Measurements from ENCODE around the gene MAP1S. TPM values are rescaled to one million over a fixed set of nuclear protein-coding genes. Genes with fewer than 3 reads are reported as not detected.

The MAP1S gene
- total RNA-seq, 1 donor: 15.1 TPM

DNA sequence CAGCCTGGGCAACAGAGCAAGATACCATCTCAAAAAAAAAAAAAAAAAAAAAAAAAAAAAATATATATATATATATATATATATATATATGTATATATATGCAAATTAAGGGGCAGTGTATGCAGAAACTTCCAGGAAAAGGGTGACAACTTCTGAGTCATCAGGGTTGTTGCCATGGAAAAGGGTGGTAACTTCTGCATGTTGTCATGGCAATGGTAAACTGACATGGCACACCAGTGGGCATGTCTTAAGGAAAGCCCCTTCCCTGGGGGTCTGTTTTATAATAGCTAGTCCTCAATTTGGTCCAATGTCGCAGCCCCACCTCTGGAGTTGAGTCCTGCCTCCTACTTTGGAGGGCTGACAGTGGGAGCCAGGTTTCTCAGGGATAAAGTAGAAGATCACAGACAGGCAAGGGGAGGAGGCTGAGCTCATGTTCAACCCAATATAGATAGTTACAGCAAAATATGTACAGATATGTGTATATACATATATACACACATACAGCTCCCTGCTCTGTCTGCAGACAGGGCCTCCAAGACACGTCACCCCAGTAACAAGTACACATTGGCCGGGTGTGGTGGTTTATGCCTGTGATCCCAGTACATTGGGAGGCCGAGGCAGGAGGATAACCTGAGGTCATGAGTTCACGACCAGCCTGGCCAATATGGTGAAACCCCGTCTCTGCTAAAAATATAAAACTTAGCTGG lies 24.7 kb downstream of the MAP1S start:
- TF ChIP-seq, protein P1, sequence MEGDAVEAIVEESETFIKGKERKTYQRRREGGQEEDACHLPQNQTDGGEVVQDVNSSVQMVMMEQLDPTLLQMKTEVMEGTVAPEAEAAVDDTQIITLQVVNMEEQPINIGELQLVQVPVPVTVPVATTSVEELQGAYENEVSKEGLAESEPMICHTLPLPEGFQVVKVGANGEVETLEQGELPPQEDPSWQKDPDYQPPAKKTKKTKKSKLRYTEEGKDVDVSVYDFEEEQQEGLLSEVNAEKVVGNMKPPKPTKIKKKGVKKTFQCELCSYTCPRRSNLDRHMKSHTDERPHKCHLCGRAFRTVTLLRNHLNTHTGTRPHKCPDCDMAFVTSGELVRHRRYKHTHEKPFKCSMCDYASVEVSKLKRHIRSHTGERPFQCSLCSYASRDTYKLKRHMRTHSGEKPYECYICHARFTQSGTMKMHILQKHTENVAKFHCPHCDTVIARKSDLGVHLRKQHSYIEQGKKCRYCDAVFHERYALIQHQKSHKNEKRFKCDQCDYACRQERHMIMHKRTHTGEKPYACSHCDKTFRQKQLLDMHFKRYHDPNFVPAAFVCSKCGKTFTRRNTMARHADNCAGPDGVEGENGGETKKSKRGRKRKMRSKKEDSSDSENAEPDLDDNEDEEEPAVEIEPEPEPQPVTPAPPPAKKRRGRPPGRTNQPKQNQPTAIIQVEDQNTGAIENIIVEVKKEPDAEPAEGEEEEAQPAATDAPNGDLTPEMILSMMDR (IDR thresholded peaks at IDR 0.05; ENCODE audit: insufficient read depth, low read depth, low read length): no peak
- peak; percentile 38 for DNase-seq (ENCODE audit: low read depth)
- no peak overlapping the region for H3K4me3 ChIP-seq (ENCODE audit: low read depth, low read length)

DNA sequence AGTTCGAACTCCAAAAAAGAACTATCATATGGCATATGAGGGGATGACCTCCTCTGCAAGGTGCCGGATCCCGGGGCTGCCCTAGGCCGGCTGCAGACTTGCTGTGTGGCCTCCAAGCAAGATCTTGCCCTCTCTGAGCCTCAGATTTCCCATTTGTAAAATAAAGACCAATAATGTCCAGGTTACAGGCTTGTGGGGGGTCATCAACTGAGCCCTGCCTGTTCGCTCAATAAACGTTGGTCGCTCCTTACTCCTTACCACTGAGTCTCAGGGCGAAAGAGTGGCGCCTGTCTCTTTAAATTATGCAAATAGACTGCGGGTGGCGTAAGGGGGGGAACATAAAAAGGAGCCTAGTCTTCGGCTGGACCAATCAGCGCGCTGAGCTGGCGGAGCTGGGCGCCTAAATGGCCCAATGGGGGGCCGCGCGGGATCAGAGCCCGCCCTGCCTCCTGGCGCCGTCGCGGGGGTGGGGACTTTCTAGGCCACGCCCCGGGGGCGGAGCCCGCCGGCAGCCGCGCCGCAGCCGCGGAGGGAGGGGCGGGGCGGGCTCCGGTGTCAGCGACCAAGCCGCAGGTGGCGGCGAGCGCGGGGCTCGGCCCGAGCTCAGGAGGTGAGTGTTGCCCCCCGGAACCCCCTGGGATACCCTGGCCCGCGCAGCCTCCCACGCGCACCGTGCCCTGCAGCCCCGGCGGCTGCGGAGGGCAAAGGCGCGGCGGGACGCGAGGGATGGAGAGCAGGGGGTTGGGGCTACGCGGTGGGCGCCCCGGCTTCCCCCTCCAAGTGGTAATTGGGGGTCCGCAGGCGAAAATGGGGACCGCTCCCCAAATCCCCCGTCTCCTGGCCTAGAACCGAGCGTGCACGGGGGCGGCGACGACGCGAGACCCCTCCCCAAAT lies 28.2 kb downstream of the MAP1S start:
- peak; percentile 94 for DNase-seq (ENCODE audit: low read depth)
- TF ChIP-seq, protein P1 (IDR thresholded peaks at IDR 0.05; ENCODE audit: insufficient read depth, low read depth, low read length): no peak
- H3K4me3 ChIP-seq (ENCODE audit: low read depth, low read length): peak overlapping the region; percentile 47

DNA sequence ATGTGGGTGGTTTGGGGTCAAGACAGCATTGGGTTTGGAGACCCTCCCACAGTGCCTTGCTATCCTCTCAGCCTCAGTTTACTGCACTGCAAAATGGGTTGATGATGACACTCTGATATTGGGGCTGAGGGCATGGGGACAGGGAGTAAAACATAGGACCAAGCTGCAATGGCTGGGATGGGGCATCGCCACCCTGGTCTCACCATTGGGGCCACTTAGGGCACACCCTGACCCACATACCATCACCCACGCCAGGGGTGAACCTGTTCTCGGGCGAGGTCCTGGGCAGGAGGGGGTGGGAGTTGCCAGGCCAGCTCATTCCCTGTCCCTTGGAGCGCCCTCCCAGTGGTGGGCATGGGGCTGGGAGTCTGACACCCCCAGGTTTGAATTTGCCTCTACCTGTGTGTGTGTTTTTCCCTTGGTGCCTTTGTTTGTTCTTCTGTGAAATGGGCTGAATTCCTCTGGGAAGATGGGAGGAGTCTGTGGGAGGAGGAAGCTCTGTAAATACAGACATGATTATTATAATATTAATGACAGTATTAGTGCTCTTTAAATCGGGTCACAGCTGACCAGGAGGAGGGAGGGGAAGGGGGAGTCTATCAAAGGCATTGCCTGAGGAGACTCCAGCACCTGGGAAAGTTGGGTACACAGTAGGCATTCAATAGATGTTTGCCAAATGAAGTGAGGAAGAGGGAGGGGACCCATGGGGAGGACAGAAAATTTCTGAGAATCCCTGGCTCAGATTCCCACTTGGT lies 29.8 kb downstream of the MAP1S start:
- H3K4me3 ChIP-seq (ENCODE audit: low read depth, low read length): no peak overlapping the region
- DNase-seq (ENCODE audit: low read depth): no peak
- TF ChIP-seq, protein P1 (IDR thresholded peaks at IDR 0.05; ENCODE audit: insufficient read depth, low read depth, low read length): no peak

DNA sequence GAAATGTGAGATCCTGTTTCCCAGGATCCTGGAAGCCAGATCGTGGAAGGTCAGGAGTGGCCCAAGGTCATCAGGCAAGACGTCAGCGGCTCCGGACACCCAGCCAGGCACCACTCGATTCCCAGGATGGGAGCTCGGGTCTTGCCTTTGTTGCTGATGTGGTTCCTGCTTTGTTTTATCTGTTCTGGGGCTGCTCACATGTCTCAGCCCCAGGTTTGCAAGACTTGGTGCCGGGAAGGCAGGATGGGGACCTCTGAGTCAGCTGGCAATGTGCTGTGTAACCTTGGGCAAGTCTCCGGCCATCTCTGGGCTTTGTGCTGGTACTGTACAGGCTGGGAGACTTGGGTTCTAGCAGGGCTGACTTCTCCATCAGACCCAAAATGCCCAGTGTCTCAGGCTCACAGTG lies 30.6 kb downstream of the MAP1S start:
- no peak overlapping the region for H3K4me3 ChIP-seq (ENCODE audit: low read depth, low read length)
- DNase-seq (ENCODE audit: low read depth): no peak
- TF ChIP-seq, protein P1 (IDR thresholded peaks at IDR 0.05; ENCODE audit: insufficient read depth, low read depth, low read length): no peak

DNA sequence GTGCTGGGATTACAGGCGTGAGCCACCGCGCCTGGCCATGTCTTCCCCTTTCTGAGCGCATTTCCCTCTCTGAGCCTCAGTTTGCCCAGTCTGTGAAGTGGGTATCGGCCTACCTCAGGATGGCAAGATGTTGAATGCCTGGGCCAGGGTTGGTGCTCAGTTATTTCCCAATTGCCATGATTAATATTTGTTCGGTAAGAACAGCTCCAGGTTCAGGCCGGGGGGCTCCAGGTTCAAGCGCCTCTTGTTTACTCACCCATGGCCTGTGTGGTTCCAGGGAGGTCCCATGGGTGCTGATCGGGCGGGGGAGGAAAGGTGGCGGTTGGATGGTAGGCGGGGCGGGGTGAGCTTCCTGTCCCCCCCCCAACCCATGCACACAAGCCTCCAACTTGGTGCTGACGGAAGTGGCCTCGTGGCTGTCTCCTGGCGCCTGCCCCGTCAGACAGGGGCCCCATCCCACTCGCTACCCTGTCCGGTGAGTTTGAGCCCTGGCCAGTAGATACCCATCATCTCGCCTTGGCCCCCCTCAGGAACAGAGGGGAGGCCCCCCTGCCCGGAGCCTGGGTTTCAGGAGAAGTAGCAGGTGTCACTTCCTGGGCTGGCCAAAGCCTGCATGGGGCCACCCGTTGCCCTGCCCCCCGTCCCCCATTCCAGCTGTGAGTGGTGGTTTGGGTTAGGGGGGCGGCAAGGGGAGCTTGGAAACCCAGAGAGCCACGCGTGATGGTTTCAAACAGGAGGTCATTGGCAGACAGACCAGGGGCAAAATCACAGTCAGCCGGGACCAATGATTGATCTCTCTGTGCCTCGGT lies 32.0 kb downstream of the MAP1S start, which contains the start of gene FCHO1:
FCHO1 (plus strand) TSS at position 375 of the 809 bp plus-strand sequence. CDS start 3,688 bp downstream, outside the sequence.
- DNase-seq (ENCODE audit: low read depth): no peak
- TF ChIP-seq, protein P1 (IDR thresholded peaks at IDR 0.05; ENCODE audit: insufficient read depth, low read depth, low read length): no peak
- no peak within 1 kb of the TSS for H3K4me3 ChIP-seq (ENCODE audit: low read depth, low read length)

DNA sequence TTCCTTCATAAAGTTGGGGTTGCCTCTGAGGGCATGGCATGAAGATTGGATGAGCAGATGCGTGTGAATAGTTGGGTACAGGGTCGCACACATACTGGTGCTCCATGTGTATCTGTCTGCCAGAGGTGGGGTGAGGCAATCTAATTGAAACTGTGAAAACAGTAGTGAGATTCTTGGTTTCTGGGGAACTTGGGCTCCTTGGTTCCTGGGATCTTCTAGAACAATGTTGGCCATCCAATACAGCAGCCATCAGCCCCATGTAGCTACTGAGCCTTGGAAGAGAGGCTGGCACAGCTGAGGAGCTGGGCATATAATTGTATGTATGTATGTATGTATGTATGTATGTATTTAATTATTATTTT lies 32.6 kb downstream of the MAP1S start:
- H3K4me3 ChIP-seq (ENCODE audit: low read depth, low read length): no peak overlapping the region
- DNase-seq (ENCODE audit: low read depth): no peak
- TF ChIP-seq, protein P1 (IDR thresholded peaks at IDR 0.05; ENCODE audit: insufficient read depth, low read depth, low read length): no peak
